Right cardiac atrium (tissue), 5 donors: ENCODE data around the gene MYOZ1. TPM values are rescaled to one million over a fixed set of nuclear protein-coding genes. Genes with fewer than 3 reads are reported as not detected.
A peak's percentile ranks its signal among the peaks of the same experiment; 100 is the strongest.
"Not testable (repeated sequence)": the region's sequence is repeated elsewhere in the genome, so short reads cannot be mapped to it uniquely, and the experiment has no call there.

Experiments
- ATAC-seq, 2 donors: fragments of 200-7000 bp; cut with Tn5 transposase; one replicate each; pipeline versions ENCODE4 v1.8.0 to v1.9.1; 2020; ENCODE audit warnings: moderate library complexity in 2 of 2, mild to moderate bottlenecking in 1 of 2
- DNase-seq, 3 donors: peaks; one replicate each; pipeline ENCODE4 v3.0.0-alpha.2; 2020
- H3K27ac ChIP-seq: one replicate; pipeline ENCODE4 v1.5.1; 2013; ENCODE audit warnings: mild to moderate bottlenecking, low read length, control low read depth, moderate library complexity
- H3K27me3 ChIP-seq: one replicate; pipeline ENCODE4 v1.6.1; 2013; ENCODE audit not compliant: control insufficient read depth, insufficient read depth
- H3K4me1 ChIP-seq: one replicate; pipeline ENCODE4 v1.6.1; 2013; ENCODE audit warnings: low read length; ENCODE audit not compliant: control insufficient read depth, insufficient read depth
- H3K4me3 ChIP-seq: one replicate; pipeline ENCODE4 v1.5.1; 2013; ENCODE audit warnings: low read length, control low read depth
- H3K9me3 ChIP-seq: one replicate; pipeline ENCODE4 v1.6.1; 2013; ENCODE audit warnings: low read length; ENCODE audit not compliant: control insufficient read depth
- WGBS: extraction: QIAGEN DNeasy Blood & Tissue Kit; methylation state at CpG from one replicate; pipeline ENCODE4 v1.1.7; 2013; 5-methylcytosine and 5-hydroxymethylcytosine counted together
- intact Hi-C, 4 donors: fragments of 100-400 bp; cut with DNase I; formaldehyde crosslinking; loops; one replicate each; pipeline versions ENCODE4 v1.11.0 to v1.14.0; 2022 to 2023
- polyA plus RNA-seq: library from polyadenylated mRNA; stranded (reverse); fragments of 200-250 nt; gene quantifications from one replicate; pipeline ENCODE4 v1.2.3, GENCODE V29; 2013
- total RNA-seq, 4 donors: library from RNA; stranded (reverse); fragmentation: NEBNext Ultra II Directional; extraction: Animal tissue kit (Norgen Biotek cat#: 25700); gene quantifications; one replicate each; pipeline ENCODE4 v1.2.1, GENCODE V29; 2021
- donor health status: healthy with polysubstance abuse.
- donor health status: DM: no; HTN: yes; CAD: no.
- donor health status: DM: no; HTN: no; CAD: no.
- donor health status: DM: no; HTN: yes; CAD: no; lungs with severe emphysema.
- donor health status: DM: yes; HTN: yes; CAD: no.

The MYOZ1 gene
- total and polyA plus RNA-seq, 5 donors: 19.5 to 101 (median 72.6) TPM

DNA sequence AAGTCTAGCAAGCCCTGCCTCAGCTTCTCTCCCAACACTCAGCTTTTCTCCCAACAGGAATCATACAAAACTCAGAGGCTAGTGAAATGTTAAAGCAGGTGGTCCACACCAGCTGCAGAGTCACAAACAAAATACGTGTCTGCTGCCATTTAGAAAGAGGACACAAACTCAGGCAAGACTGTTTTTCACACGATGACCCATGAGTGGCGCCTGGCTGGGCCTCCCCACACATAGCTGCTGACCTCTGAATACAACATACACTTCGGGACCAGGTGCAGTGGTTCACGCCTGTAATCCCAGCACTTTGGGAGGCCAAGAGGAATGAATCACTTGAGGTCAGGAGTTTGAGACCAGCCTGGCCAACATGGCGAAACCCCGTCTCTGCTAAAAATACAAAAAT is 21.4 kb upstream of the MYOZ1 start:
- H3K4me3 ChIP-seq, ATAC-seq, H3K9me3 ChIP-seq, H3K4me1 ChIP-seq, H3K27me3 ChIP-seq, H3K27ac ChIP-seq, intact Hi-C loops, DNase-seq: not testable (repeated sequence)
- 85% methylated on average over 7 of the region's 7 CpGs for whole genome bisulfite sequencing

DNA sequence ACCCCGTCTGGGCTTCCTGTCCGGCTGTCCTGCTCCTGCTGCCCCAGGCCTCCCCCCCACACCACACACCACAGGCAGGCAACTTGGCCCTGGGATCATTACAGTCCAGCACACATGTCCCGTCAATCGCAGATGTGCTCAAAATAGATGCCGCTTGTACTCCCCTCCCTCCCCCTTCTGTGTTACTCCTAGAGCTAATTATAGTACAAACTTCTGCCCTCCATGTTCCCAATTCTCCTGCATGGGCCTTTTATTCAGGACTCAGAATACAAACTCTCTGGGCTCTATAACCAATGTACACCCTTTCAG is 14.7 kb upstream of the MYOZ1 start, which contains the start of gene SYNPO2L:
Gene SYNPO2L (minus strand): TSS at position 40 of the 309 bp plus-strand sequence. CDS start 107 bp downstream, outside the sequence.
- Histone ChIP-seq H3K9me3 (no peaks in the 10 kb centered on the region), H3K27me3 (no peaks in the 10 kb centered on the region), H3K4me1 (peaks cover 2% of the 10 kb centered on the region), H3K4me3 (peak within 1 kb of the TSS; percentile 80), H3K27ac (peak within 1 kb of the TSS; percentile 99)
- ATAC-seq (peak; percentile 79 to 80), DNase-seq (peak; percentile 44 to 78 (median 74))
- intact Hi-C loops: no loop called here
- WGBS: 45% methylated on average over 5 of the region's 5 CpGs

GRCh38 chr10:73655257-73655989 is 14.1 kb upstream of the MYOZ1 start:
- intact Hi-C loops: no loop called here
- Histone ChIP-seq H3K27ac (peak overlapping the region; percentile 99), H3K27me3 (no peaks in the 10 kb centered on the region), H3K4me1 (peaks cover 2% of the 10 kb centered on the region), H3K4me3 (peak overlapping the region; percentile 80), H3K9me3 (no peaks in the 10 kb centered on the region)
- 49% methylated on average over 12 of the region's 12 CpGs for WGBS
- ATAC-seq (no peak), DNase-seq (no peak)

DNA sequence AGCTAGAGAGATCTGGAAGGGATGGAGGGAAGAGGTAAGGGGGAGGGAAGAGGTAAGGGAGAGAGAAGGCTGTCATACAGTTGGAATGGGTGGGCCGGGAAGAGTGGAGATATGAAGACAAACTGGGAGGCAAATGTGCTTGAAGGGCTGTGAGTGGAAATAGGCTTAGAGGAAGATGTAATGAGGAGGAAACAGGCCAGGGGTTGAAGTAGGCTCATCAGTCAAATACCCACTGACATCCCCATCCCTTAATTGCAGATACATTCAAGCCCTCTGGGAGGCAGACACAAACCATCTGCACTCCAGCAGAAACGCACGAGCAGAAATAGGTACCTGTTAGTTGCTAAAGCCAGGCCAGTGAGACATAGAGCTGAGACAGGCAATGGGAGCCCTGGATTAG is 12.4 kb upstream of the MYOZ1 start:
- DNase-seq: no peak
- H3K9me3 ChIP-seq: no peaks in the 10 kb centered on the region
- intact Hi-C loops: loop anchor here in 1 of 4 donors (5.0 kb wide), 1 partner anchor 89 kb away; the partner anchor contains the start of gene SEC24C
- H3K4me1 ChIP-seq: peaks cover 2% of the 10 kb centered on the region
- no peak for ATAC-seq
- H3K27me3 ChIP-seq: no peaks in the 10 kb centered on the region
- peak overlapping the region; percentile 80 for H3K4me3 ChIP-seq
- H3K27ac ChIP-seq: peak overlapping the region; percentile 95
- 40% methylated on average over 3 of the region's 3 CpGs for WGBS

DNA sequence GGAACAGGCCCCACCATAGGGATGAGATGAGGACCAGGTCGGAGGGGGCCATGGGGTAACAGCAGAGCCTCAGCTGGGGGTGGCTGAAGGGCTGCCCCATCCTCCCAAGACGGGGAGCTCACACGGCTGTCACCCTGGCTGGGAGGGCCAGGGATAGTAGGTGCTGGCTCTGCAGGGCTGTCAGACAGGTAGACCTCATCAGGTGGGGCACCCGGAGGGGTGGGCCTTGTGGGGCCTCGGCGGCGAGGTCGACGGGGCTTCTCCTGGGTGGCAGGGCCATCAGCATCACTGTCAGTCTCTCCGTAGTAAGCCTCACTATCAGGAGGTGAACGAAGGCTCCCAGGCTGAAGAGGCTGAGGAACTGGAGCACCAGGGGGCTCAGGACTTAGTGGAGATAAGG is 11.9 kb upstream of the MYOZ1 start:
- Histone ChIP-seq H3K27me3 (no peaks in the 10 kb centered on the region), H3K4me3 (no peak overlapping the region), H3K27ac (peak overlapping the region; percentile 95), H3K4me1 (peaks cover 2% of the 10 kb centered on the region), H3K9me3 (no peaks in the 10 kb centered on the region)
- ATAC-seq: no peak
- WGBS: 50% methylated on average over 11 of the region's 11 CpGs
- no peak for DNase-seq
- intact Hi-C loops: loop anchor here in 1 of 4 donors (5.0 kb wide), 1 partner anchor 89 kb away; the partner anchor contains the start of gene SEC24C

GRCh38 chr10:73650537-73651331 is 9.5 kb upstream of the MYOZ1 start:
- Histone ChIP-seq H3K27me3 (no peaks in the 10 kb centered on the region), H3K4me1 (peaks cover 5% of the 10 kb centered on the region), H3K27ac (peak overlapping the region; percentile 99), H3K4me3 (no peak overlapping the region), H3K9me3 (no peaks in the 10 kb centered on the region)
- WGBS: 48% methylated on average over 5 of the region's 5 CpGs
- DNase-seq (peak; percentile 40 to 82 (median 73)), ATAC-seq (peak; percentile 44 to 51)
- intact Hi-C loops: loop anchor here in 1 of 4 donors (5.0 kb wide), 1 partner anchor 92 kb away; the partner anchor contains the start of gene SEC24C

DNA sequence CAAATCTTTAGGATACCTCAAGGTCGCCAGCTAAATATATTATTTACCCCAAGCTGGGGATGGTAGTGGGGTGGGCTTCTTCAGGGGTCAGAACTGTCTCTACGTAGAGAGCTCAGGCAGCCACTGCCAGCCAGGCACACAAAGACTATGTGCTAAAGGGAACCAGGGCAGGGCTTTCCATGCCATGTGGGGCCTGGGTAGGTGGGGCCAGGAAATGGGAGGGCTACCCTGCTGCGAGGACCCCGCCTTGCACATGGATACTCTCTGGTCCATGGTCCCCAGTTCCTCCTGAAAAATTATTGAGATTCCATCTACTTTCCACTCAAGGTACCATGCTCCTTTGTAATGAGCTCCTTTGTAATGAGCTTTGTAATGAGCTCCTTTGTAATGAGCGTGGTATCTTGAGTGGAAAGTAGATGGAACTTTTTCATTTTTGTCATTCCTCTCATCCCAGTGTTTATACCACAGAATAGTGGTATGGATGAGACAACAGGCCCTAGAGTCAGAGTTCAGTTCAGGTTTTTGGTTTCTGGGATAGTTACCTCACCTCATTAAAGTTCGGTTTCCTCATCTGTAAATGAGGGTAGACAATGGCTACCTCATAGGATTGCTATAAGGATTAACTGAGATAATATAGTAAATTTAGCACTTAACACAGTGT is 8.7 kb upstream of the MYOZ1 start:
- H3K27ac ChIP-seq: peak overlapping the region; percentile 91
- peak overlapping the region; percentile 76 for H3K4me3 ChIP-seq
- ATAC-seq (no peak), DNase-seq (peak in 1 of 3 donors; percentile 60)
- intact Hi-C loops: loop anchor here in 1 of 4 donors (5.0 kb wide), 1 partner anchor 92 kb away; the partner anchor contains the start of gene SEC24C
- H3K27me3 ChIP-seq: no peaks in the 10 kb centered on the region
- 69% methylated on average over 6 of the region's 6 CpGs for WGBS
- H3K4me1 ChIP-seq: peaks cover 5% of the 10 kb centered on the region
- no peaks in the 10 kb centered on the region for H3K9me3 ChIP-seq

DNA sequence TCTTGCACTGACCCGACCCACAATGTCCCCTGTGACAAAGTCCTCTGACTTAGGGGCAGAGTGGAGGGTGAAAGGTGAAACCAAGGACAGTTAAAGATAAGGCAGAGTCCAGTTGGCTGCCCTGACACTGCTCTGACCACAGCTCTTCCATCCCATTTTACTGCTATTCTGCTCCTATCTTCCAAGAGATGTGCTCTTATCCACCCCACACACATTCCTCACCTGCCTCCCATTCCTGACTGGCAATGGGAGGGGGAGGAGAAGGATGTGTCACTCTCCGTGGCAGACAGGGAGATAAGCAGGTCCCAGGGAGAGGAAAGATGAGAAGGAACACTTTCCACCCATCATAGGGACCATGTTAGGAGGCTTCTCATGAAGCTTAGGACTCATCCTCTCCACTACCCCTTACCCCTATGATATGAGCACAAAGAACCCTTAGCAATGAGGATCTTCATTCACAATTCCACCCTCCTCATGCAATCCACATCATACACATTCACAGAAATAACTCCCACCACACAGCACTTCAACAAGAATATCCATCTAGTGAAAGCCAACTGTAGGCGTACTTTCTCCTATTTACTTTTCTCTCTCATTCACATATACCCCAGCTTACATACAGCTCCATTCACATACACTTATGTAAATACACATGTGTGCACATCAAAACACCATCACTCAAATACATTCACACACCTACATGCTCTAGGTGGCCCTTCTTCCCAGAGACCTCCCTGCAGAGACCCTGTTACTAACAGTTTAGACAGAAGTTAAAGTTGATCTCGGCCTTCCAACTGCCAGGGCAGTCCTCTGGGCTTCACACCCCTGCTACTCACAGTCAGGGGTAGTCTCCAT is 7.9 kb upstream of the MYOZ1 start:
- H3K27ac ChIP-seq: peak overlapping the region; percentile 91
- H3K27me3 ChIP-seq: no peaks in the 10 kb centered on the region
- no peak for DNase-seq
- intact Hi-C loops: no loop called here
- peak; percentile 2 to 29 for ATAC-seq
- WGBS: 48% methylated on average over 4 of the region's 4 CpGs
- H3K9me3 ChIP-seq: no peaks in the 10 kb centered on the region
- H3K4me1 ChIP-seq: peaks cover 5% of the 10 kb centered on the region
- peak overlapping the region; percentile 76 for H3K4me3 ChIP-seq

DNA sequence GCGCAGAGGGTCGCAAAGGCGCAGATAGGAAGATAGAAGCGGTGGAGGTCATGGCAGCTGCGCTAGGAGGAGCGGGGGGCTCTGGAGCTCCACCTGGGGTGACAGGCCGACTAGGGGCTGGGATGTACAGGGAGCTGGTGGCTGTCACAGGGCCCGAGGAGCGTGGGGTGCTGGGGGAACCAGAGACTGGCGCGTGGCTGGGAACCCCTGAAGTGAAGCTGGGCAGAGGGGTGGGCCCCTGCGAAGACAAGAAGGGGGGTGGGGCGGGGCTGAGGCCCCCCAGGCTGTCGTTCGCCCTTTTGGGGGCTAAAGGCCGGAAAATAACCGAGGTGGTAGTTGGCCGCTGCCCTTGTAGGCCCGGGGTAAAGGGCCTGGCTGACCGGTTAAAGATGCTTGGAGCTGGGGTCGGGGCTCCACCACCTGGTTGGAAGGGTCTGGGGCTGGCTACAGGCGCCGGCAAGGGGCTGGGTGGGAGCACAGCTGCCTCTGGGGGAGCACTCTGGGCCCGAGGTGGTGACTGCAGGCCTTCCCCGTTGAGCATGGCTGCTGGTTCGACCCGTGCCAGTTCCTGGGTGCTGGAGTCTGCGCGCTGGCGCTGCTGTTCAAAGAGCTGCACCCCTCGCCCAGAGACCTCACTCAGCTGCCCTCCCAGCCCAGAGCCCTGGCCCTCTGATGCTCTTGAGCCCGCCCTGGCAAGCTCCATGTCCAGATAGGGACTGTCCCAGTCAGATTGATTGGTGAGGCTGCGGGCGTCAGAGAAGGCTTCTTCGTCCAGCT is 6.8 kb upstream of the MYOZ1 start:
- Histone ChIP-seq H3K4me1 (peaks cover 4% of the 10 kb centered on the region), H3K9me3 (no peaks in the 10 kb centered on the region), H3K27ac (peak overlapping the region; percentile 91), H3K27me3 (no peaks in the 10 kb centered on the region), H3K4me3 (peak overlapping the region; percentile 76)
- WGBS: 20% methylated on average over 35 of the region's 35 CpGs
- intact Hi-C loops: no loop called here
- ATAC-seq: peak; percentile 1 to 4
- DNase-seq: peak; percentile 43 to 78 (median 77)
